IMR-90 (cell line): Measurements from ENCODE around the gene RND3. TPM values are rescaled to one million over a fixed set of nuclear protein-coding genes. Genes with fewer than 3 reads are reported as not detected.

ENCODE experiments used
- ATAC-seq: fragments of 200-7000 bp; cut with Tn5 transposase; 2 replicates; pipeline ENCODE4 v1.9.1; 2020; ENCODE audit warnings: low read depth, mild to moderate bottlenecking, moderate library complexity
- BruUV-seq: library from RNA; stranded (reverse); fragments of 400-500 nt; replicated peaks from 2 replicates; lab custom pipeline; 2021; lab: Mats Ljungman, UMichigan
- CTCF ChIA-PET: fragments of 300-600 bp; formaldehyde crosslinking; extraction: SDS; loops from one replicate; lab custom pipeline; 2021; ENCODE audit warnings: antibody characterized with exemption; lab: Yijun Ruan, JAX
- POLR2A ChIA-PET: fragments of 300-600 bp; sonication (Branson Sonifier 250); formaldehyde crosslinking; loops from one replicate; lab custom pipeline; 2022; ENCODE audit warnings: antibody characterized with exemption; ENCODE audit not compliant: unreplicated experiment; lab: Charles Lee
- DNase-seq: peaks from one replicate; pipeline ENCODE4 v3.0.0; 2013
- H2AFZ ChIP-seq: replicated peaks from 2 replicates; pipeline ENCODE3; 2013; ENCODE audit warnings: low read length, mild to moderate bottlenecking; ENCODE audit not compliant: poor library complexity
- H2AK5ac ChIP-seq: 2 replicates; pipeline ENCODE4 v1.6.1; 2013; ENCODE audit warnings: low read depth, low read length, inconsistent platforms
- H2AK9ac ChIP-seq: replicated peaks from 2 replicates; pipeline ENCODE3; 2013; ENCODE audit warnings: mild to moderate bottlenecking, low read depth, low read length, moderate library complexity; ENCODE audit not compliant: poor library complexity
- H2BK120ac ChIP-seq: 2 replicates; pipeline ENCODE4 v1.6.1; 2013; ENCODE audit warnings: low read depth, low read length, inconsistent platforms
- H2BK15ac ChIP-seq: 3 replicates; pipeline ENCODE4 v1.6.1; 2013; ENCODE audit warnings: low read depth, low read length, inconsistent platforms
- H2BK20ac ChIP-seq: 2 replicates; pipeline ENCODE4 v1.6.1; 2013; ENCODE audit warnings: low read depth, mild to moderate bottlenecking, inconsistent platforms, low read length, moderate library complexity
- H2BK5ac ChIP-seq: 2 replicates; pipeline ENCODE4 v1.6.1; 2013; ENCODE audit warnings: mild to moderate bottlenecking, low read depth, low read length, inconsistent platforms; ENCODE audit not compliant: poor library complexity, severe bottlenecking
- H3K14ac ChIP-seq: replicated peaks from 2 replicates; pipeline ENCODE4 v1.6.1; 2013; ENCODE audit warnings: low read depth, low read length, inconsistent platforms
- H3K18ac ChIP-seq: 2 replicates; pipeline ENCODE4 v1.6.1; 2013; ENCODE audit warnings: low read depth, low read length, control low read depth
- H3K23ac ChIP-seq: 2 replicates; pipeline ENCODE4 v1.6.1; 2013; ENCODE audit warnings: low read depth, low read length, inconsistent platforms
- H3K27ac ChIP-seq: 2 replicates; pipeline ENCODE4 v1.5.1; 2013; ENCODE audit warnings: mild to moderate bottlenecking, control low read depth, low read length; ENCODE audit not compliant: insufficient read depth
- H3K27me3 ChIP-seq: 2 replicates; pipeline ENCODE4 v1.6.1; 2013; ENCODE audit warnings: low read length; ENCODE audit not compliant: control insufficient read depth, insufficient read depth
- H3K36me3 ChIP-seq: 2 replicates; pipeline ENCODE4 v1.6.1; 2013; ENCODE audit warnings: low read length, mixed read lengths; ENCODE audit not compliant: control insufficient read depth, insufficient read depth
- H3K4ac ChIP-seq: 2 replicates; pipeline ENCODE4 v1.6.1; 2013; ENCODE audit warnings: low read depth, low read length, inconsistent platforms
- H3K4me1 ChIP-seq: 2 replicates; pipeline ENCODE4 v1.6.1; 2013; ENCODE audit warnings: low read length, mixed read lengths; ENCODE audit not compliant: control insufficient read depth, insufficient read depth
- H3K4me2 ChIP-seq: 2 replicates; pipeline ENCODE4 v1.6.1; 2013; ENCODE audit warnings: low read depth, mild to moderate bottlenecking, control low read depth, low read length, moderate library complexity
- H3K4me3 ChIP-seq: 2 replicates; pipeline ENCODE4 v1.5.1; 2013; ENCODE audit warnings: low read depth, mild to moderate bottlenecking, control low read depth, low read length, moderate library complexity; ENCODE audit not compliant: insufficient read depth
- H3K56ac ChIP-seq: 2 replicates; pipeline ENCODE4 v1.6.1; 2013; ENCODE audit warnings: low read length, inconsistent platforms; ENCODE audit not compliant: insufficient read depth; ENCODE audit errors: extremely low read depth
- H3K79me1 ChIP-seq, 2 experiments: 2 replicates each; pipeline ENCODE4 v1.6.1; 2013; ENCODE audit warnings: low read length in 2 of 2, inconsistent platforms in 1 of 2, low read depth in 1 of 2
- H3K9ac ChIP-seq: 2 replicates; pipeline ENCODE4 v1.6.1; 2013; ENCODE audit warnings: low read depth, low read length, control low read depth
- H3K9me1 ChIP-seq: 2 replicates; pipeline ENCODE4 v1.6.1; 2013; ENCODE audit warnings: low read length, inconsistent platforms; ENCODE audit not compliant: insufficient read depth
- H3K9me3 ChIP-seq: 2 replicates; pipeline ENCODE4 v1.6.1; 2013; ENCODE audit warnings: low read length; ENCODE audit not compliant: control insufficient read depth, insufficient read depth
- H4K20me1 ChIP-seq: 2 replicates; pipeline ENCODE4 v1.6.1; 2013; ENCODE audit warnings: low read length, inconsistent platforms; ENCODE audit not compliant: insufficient read depth
- H4K5ac ChIP-seq: 2 replicates; pipeline ENCODE4 v1.6.1; 2013; ENCODE audit warnings: mild to moderate bottlenecking, low read depth, low read length, control low read depth
- H4K8ac ChIP-seq, 2 experiments: 2 replicates each; pipeline ENCODE4 v1.6.1; 2013; ENCODE audit warnings: low read depth in 2 of 2, low read length in 2 of 2, control low read depth in 1 of 2, inconsistent platforms in 1 of 2
- H4K91ac ChIP-seq: 2 replicates; pipeline ENCODE4 v1.6.1; 2013; ENCODE audit warnings: low read depth, low read length, inconsistent platforms; ENCODE audit not compliant: insufficient read depth
- CEBPB ChIP-seq: IDR thresholded peaks from 2 replicates; pipeline ENCODE4 v1.6.1; 2012; ENCODE audit warnings: low read depth, low read length, improper control_type of control experiment
- CHD1 ChIP-seq: IDR thresholded peaks from 2 replicates; pipeline ENCODE4 v1.6.1; 2012; ENCODE audit warnings: low read depth, low read length, improper control_type of control experiment
- MAZ ChIP-seq: IDR thresholded peaks from 2 replicates; pipeline ENCODE4 v1.6.1; 2012; ENCODE audit warnings: low read depth, mild to moderate bottlenecking, low read length, improper control_type of control experiment, moderate library complexity, borderline replicate concordance
- NFE2L2 ChIP-seq: fragments of 150-350 bp; IDR thresholded peaks from 2 replicates; pipeline ENCODE4 v1.6.1; 2016; ENCODE audit warnings: low read depth, mild to moderate bottlenecking, low read length
- POLR2A ChIP-seq: IDR thresholded peaks from 2 replicates; pipeline ENCODE4 v1.6.1; 2012; ENCODE audit warnings: mild to moderate bottlenecking, low read depth, low read length
- SMC3 ChIP-seq: fragments of 150-350 bp; IDR thresholded peaks from 2 replicates; pipeline ENCODE4 v1.6.1; 2016; ENCODE audit warnings: low read depth, mild to moderate bottlenecking, antibody characterized with exemption, low read length, moderate library complexity
- WGBS, 2 experiments: methylation state at CpG; one replicate each; pipeline versions ENCODE4 v1.1.5 to v1.1.7; 2013; ENCODE audit warnings: missing lambda C conversion rate in 2 of 2; ENCODE audit not compliant: insufficient read length in 1 of 2; ENCODE audit errors: extremely low coverage in 2 of 2; 5-methylcytosine and 5-hydroxymethylcytosine counted together
- dilution Hi-C: fragments of 300-500 bp; cut with HindIII; formaldehyde crosslinking; loops from one replicate; pipeline ENCODE4 v1.14.3; 2018; ENCODE audit warnings: low sequenced_read_pairs; ENCODE audit not compliant: unreplicated experiment
- in situ Hi-C: fragments of 300-500 bp; cut with MboI; formaldehyde crosslinking; loops from 3 replicates; pipeline ENCODE4 v1.14.3; 2019; ENCODE audit warnings: low sequenced_read_pairs, inconsistent platforms, mixed read lengths
- intact Hi-C: fragments of 100-400 bp; cut with micrococcal nuclease; formaldehyde crosslinking; loops from 2 replicates; pipeline ENCODE4 v1.10.0; 2022
- polyA plus RNA-seq, 3 experiments: library from polyadenylated mRNA; depleted of rRNA; stranded (reverse); fragments of >200 nt; gene quantifications; 2 replicates each; pipeline ENCODE4 v1.2.3, GENCODE V29; 2012; ENCODE audit warnings: low replicate concordance in 1 of 3
- total RNA-seq: library from RNA; depleted of rRNA; stranded (reverse); fragments of >200 nt; gene quantifications from 2 replicates; pipeline ENCODE4 v1.2.3, GENCODE V29; 2012
- TF ChIP-seq, protein P1 (sequence below): fragments of 150-350 bp; IDR thresholded peaks from 2 replicates; pipeline ENCODE4 v1.6.1; 2016; ENCODE audit warnings: low read depth, mild to moderate bottlenecking, low read length, moderate library complexity, borderline replicate concordance

RND3 gene
- total and polyA plus RNA-seq, 2 of the 4 experiments (the other 2 are of a cell fraction): 111 to 449 TPM

DNA sequence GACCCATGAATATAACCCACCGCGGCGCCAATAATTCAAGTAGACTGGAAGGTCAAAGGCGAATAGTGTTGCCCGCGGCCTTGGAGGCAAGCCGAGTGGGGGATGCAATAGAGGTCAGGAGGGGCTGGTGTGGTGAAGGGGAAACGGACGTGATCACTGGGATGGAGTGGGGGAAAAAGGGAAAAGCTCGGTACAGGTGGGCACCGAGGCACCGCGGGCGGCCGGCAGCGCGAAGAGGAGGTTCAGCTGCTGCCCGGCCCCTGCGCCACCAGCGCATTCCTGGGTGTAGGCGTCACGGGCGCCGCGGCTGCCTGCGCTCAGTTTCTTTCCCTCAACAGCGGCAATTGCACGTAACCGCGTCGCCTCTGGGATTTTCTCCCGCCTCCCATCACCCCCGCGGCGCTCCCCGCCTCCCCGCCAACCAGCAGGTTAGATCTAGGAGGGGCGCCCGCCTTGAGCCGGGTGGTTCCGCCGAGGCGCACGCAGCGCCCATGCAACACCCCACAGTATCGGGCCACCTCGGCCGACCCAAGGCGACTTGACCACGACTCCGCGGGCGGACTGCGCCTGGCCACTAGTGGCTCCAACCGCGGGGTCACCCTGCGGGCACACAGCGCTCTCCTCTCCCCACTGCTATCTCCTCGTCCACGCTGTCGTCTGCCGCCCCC, 1.5 kb downstream of the RND3 start:
- H3K4ac ChIP-seq: peak overlapping the region; percentile 98
- POLR2A ChIA-PET: interaction anchor here (1.2 to 2.3 kb wide), 6 partner anchors 27 to 124 kb away, joined by 4 to 13 read pairs (median 8); no protein-coding TSS in a partner anchor
- peak overlapping the region; percentile 34; the same call in 1 of the 2 replicates for H3K4me2 ChIP-seq
- TF ChIP-seq MAZ: no peak
- TF ChIP-seq, protein P1, sequence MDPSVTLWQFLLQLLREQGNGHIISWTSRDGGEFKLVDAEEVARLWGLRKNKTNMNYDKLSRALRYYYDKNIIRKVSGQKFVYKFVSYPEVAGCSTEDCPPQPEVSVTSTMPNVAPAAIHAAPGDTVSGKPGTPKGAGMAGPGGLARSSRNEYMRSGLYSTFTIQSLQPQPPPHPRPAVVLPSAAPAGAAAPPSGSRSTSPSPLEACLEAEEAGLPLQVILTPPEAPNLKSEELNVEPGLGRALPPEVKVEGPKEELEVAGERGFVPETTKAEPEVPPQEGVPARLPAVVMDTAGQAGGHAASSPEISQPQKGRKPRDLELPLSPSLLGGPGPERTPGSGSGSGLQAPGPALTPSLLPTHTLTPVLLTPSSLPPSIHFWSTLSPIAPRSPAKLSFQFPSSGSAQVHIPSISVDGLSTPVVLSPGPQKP: no peak
- TF ChIP-seq CEBPB: no peak
- TF ChIP-seq CHD1: no peak; the same call in 1 of the 2 replicates
- no peak for TF ChIP-seq SMC3
- TF ChIP-seq POLR2A: no peak
- TF ChIP-seq NFE2L2: no peak
- H3K9ac ChIP-seq: peak overlapping the region; percentile 100
- peak overlapping the region; percentile 77 to 94 for H4K8ac ChIP-seq
- peak overlapping the region; percentile 75 for H3K18ac ChIP-seq
- ATAC-seq: peak; percentile 10
- no peak overlapping the region for H2BK20ac ChIP-seq
- H3K56ac ChIP-seq: peak overlapping the region; percentile 99
- H3K4me3 ChIP-seq: peak overlapping the region; percentile 92
- in situ Hi-C loops (loop anchor here (5.0 to 10.0 kb wide), 3 partner anchors 41 to 569 kb away; no protein-coding TSS in a partner anchor), dilution Hi-C loops (no loop called here), intact Hi-C loops (loop anchor here (2.0 to 5.0 kb wide), 5 partner anchors 111 to 565 kb away; no protein-coding TSS in a partner anchor)
- H3K79me1 ChIP-seq: peaks cover 25 to 27% of the 10 kb centered on the region in 2 experiments
- peaks cover 64% of the 10 kb centered on the region for H4K20me1 ChIP-seq
- peaks cover 2% of the 10 kb centered on the region; the same call in 1 of the 2 replicates for H3K4me1 ChIP-seq
- H3K9me1 ChIP-seq: peaks cover 4% of the 10 kb centered on the region; the same call in 1 of the 2 replicates
- peak overlapping the region; percentile 100 for H3K27ac ChIP-seq
- peak overlapping the region; percentile 87 for H4K91ac ChIP-seq
- H4K5ac ChIP-seq: peak overlapping the region; percentile 68
- H2BK15ac ChIP-seq: peak overlapping the region; percentile 12; the same call in 1 of the 3 replicates
- H2BK120ac ChIP-seq: peak overlapping the region; percentile 74
- peak overlapping the region; percentile 94 for H2AK9ac ChIP-seq
- peak; percentile 75 for DNase-seq
- peak overlapping the region; percentile 85; the same call in 1 of the 2 replicates for H2AK5ac ChIP-seq
- CTCF ChIA-PET: no interaction called here
- H3K36me3 ChIP-seq: peaks cover 43% of the 10 kb centered on the region
- H2BK5ac ChIP-seq: peak overlapping the region; percentile 98
- H3K14ac ChIP-seq: peak overlapping the region; percentile 100
- WGBS, 2 experiments: 1% methylated on average over 18 of the region's 62 CpGs; no CpG with 5 or more reads in 1 of the 2 experiments
- H3K9me3 ChIP-seq: no peaks in the 10 kb centered on the region
- peak overlapping the region; percentile 100 for H3K23ac ChIP-seq
- H2AFZ ChIP-seq: peak overlapping the region; percentile 69
- H3K27me3 ChIP-seq: no peaks in the 10 kb centered on the region
- BruUV-seq: no TSS peak
